H1 (cell line): ENCODE measurements around the gene YAF2.

Experiments used
- EP300 ChIP-seq, 2 experiments: IDR thresholded peaks; 1 replicate in 1 of 2; 2 replicates in 1 of 2; pipeline ENCODE4 v1.6.1; 2011 to 2012; ENCODE audit warnings: low read depth in 2 of 2, low read length in 2 of 2, mild to moderate bottlenecking in 2 of 2, borderline replicate concordance in 1 of 2, inconsistent platforms in 1 of 2, moderate library complexity in 1 of 2
- MAX ChIP-seq: IDR thresholded peaks from 2 replicates; pipeline ENCODE4 v1.6.1; 2012; ENCODE audit warnings: inconsistent platforms
- POLR2A ChIP-seq, 2 experiments: IDR thresholded peaks; 1 replicate in 1 of 2; 2 replicates in 1 of 2; pipeline ENCODE4 v1.6.1; 2011; ENCODE audit warnings: low read depth in 2 of 2, low read length in 2 of 2, mild to moderate bottlenecking in 2 of 2; ENCODE audit errors: control extremely low read depth in 1 of 2
- POLR2AphosphoS5 ChIP-seq: IDR thresholded peaks from 2 replicates; pipeline ENCODE4 v1.6.1; 2011; ENCODE audit warnings: low read depth, low read length
- TF ChIP-seq, protein P1 (sequence below), 3 experiments: IDR thresholded peaks; 1 replicate in 2 of 3; 2 replicates in 1 of 3; pipeline versions ENCODE4 v1.5.1 to v1.6.1; 2011; ENCODE audit warnings: low read length in 3 of 3, mild to moderate bottlenecking in 3 of 3, inconsistent platforms in 2 of 3, low read depth in 1 of 3, moderate library complexity in 1 of 3; ENCODE audit not compliant: insufficient read depth in 1 of 3; ENCODE audit errors: control extremely low read depth in 1 of 3

- TF ChIP-seq EP300 (IDR thresholded peaks at IDR 0.05; ENCODE audit: borderline replicate concordance in 1 of 2, low read depth in 2 of 2, low read length in 2 of 2): no peak
- TF ChIP-seq, protein P1, sequence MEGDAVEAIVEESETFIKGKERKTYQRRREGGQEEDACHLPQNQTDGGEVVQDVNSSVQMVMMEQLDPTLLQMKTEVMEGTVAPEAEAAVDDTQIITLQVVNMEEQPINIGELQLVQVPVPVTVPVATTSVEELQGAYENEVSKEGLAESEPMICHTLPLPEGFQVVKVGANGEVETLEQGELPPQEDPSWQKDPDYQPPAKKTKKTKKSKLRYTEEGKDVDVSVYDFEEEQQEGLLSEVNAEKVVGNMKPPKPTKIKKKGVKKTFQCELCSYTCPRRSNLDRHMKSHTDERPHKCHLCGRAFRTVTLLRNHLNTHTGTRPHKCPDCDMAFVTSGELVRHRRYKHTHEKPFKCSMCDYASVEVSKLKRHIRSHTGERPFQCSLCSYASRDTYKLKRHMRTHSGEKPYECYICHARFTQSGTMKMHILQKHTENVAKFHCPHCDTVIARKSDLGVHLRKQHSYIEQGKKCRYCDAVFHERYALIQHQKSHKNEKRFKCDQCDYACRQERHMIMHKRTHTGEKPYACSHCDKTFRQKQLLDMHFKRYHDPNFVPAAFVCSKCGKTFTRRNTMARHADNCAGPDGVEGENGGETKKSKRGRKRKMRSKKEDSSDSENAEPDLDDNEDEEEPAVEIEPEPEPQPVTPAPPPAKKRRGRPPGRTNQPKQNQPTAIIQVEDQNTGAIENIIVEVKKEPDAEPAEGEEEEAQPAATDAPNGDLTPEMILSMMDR (IDR thresholded peaks at IDR 0.05; ENCODE audit: control extremely low read depth in 1 of 3, insufficient read depth in 1 of 3, low read depth in 1 of 3, low read length in 3 of 3): no peak
- no peak for TF ChIP-seq MAX
- TF ChIP-seq POLR2A (IDR thresholded peaks at IDR 0.05; ENCODE audit: control extremely low read depth in 1 of 2, low read depth in 2 of 2, low read length in 2 of 2): no peak
- no peak for TF ChIP-seq POLR2AphosphoS5
Observed at GRCh38 chr12:42125388-42125767, 112.7 kb downstream of the YAF2 start.
